Bronchial epithelial cell (primary cell): ENCODE measurements around the gene CNN3. TPM values are rescaled to one million over a fixed set of nuclear protein-coding genes. Genes with fewer than 3 reads are reported as not detected.

Experiments
- DNase-seq: peaks from one replicate; pipeline ENCODE4 v3.0.0-alpha.2; 2010; ENCODE audit warnings: low read depth
- FAIRE-seq: peaks from 2 replicates; lab custom pipeline; 2011; peaks lifted over from hg19 to GRCh38; lab: Jason Lieb, UNC
- H3K27me3 ChIP-seq: 2 replicates; pipeline ENCODE4 v1.5.1; 2011; ENCODE audit warnings: low read length; ENCODE audit not compliant: control insufficient read depth, insufficient read depth
- H3K36me3 ChIP-seq: 2 replicates; pipeline ENCODE4 v1.5.1; 2011; ENCODE audit warnings: low read length; ENCODE audit not compliant: control insufficient read depth, insufficient read depth
- H3K4me3 ChIP-seq: 2 replicates; pipeline ENCODE4 v1.5.1; 2011; ENCODE audit warnings: mild to moderate bottlenecking, low read depth, low read length, control low read depth
- total RNA-seq: library from RNA; depleted of rRNA; stranded (reverse); fragments of >200 nt; gene quantifications from 2 replicates; pipeline ENCODE4 v1.2.1, GENCODE V29; 2014
- TF ChIP-seq, protein P1 (sequence below): IDR thresholded peaks from 2 replicates; pipeline ENCODE4 v1.5.1; 2011; ENCODE audit warnings: mild to moderate bottlenecking, moderate library complexity, low read length, control low read depth, inconsistent platforms; ENCODE audit not compliant: insufficient read depth, severe bottlenecking

The CNN3 gene
- total RNA-seq, 1 donor from 2014 or later, result 33.4 TPM

DNA sequence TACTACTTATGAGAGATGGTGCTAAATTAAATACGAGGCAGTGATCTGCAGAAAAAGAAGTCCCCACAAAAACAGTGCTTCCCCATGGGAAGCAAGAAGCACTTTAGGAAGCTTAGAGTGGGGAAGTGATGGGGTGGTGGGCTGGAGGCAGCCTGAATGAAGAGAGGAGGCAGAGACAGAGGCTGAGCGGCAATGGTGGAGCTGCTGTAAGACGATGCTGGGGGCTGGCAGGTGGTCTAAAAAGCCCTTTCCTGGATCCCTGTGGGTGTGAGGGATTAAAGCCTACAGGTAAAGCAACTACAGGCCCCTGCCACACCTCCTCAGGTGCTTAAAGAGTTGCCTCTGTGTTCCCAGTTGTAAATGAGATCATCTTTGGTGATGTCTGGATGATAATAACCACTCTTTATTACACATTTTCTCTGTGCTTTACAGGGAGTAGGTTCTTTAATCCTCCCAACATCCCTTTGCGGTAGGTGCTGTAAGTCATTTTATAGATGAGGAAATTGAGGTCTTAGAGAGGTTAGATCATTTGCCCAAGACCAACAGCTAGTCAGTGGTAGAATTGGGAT, 39.2 kb downstream of the CNN3 start:
- no peaks in the 10 kb centered on the region for H3K36me3 ChIP-seq
- FAIRE-seq (no peak), DNase-seq (no peak)
- H3K4me3 ChIP-seq, result no peak overlapping the region
- H3K27me3 ChIP-seq, result no peaks in the 10 kb centered on the region
- TF ChIP-seq, protein P1, sequence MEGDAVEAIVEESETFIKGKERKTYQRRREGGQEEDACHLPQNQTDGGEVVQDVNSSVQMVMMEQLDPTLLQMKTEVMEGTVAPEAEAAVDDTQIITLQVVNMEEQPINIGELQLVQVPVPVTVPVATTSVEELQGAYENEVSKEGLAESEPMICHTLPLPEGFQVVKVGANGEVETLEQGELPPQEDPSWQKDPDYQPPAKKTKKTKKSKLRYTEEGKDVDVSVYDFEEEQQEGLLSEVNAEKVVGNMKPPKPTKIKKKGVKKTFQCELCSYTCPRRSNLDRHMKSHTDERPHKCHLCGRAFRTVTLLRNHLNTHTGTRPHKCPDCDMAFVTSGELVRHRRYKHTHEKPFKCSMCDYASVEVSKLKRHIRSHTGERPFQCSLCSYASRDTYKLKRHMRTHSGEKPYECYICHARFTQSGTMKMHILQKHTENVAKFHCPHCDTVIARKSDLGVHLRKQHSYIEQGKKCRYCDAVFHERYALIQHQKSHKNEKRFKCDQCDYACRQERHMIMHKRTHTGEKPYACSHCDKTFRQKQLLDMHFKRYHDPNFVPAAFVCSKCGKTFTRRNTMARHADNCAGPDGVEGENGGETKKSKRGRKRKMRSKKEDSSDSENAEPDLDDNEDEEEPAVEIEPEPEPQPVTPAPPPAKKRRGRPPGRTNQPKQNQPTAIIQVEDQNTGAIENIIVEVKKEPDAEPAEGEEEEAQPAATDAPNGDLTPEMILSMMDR, result no peak

GRCh38 chr1:94887106-94887505, 39.8 kb downstream of the CNN3 start:
- Histone ChIP-seq H3K4me3 (no peak overlapping the region), H3K27me3 (no peaks in the 10 kb centered on the region), H3K36me3 (no peaks in the 10 kb centered on the region)
- TF ChIP-seq, protein P1, result no peak
- DNase-seq (no peak), FAIRE-seq (no peak)

- no peak overlapping the region for H3K4me3 ChIP-seq
- H3K27me3 ChIP-seq, result no peaks in the 10 kb centered on the region
- DNase-seq, result no peak
- no peak for FAIRE-seq
- TF ChIP-seq, protein P1, result no peak
- H3K36me3 ChIP-seq, result no peaks in the 10 kb centered on the region
Measured at GRCh38 chr1:94886361-94886760, 40.5 kb downstream of the CNN3 start.

GRCh38 chr1:94884507-94884906, 42.4 kb downstream of the CNN3 start:
- no peaks in the 10 kb centered on the region for H3K27me3 ChIP-seq

DNA sequence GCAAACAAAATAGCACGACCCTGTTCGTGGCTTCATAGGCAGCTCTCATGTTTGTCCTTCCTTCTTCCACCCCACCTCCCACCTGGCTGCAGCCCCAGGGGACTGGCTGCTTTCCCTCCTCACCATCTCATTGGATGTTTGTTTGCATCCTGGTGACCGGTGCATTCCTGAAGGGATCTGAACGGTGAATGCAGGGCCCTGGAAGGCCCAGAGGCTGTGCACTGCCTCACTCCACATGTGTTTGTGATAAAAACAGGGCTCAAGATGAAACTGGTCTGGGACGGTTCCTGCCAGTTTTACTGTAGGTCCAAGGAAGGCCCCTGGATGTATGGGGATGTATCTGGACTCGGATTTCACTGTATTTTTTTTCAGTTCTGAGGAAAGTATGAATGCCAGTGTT, 42.8 kb downstream of the CNN3 start:
- FAIRE-seq, result no peak
- no peaks in the 10 kb centered on the region for H3K27me3 ChIP-seq
- H3K4me3 ChIP-seq, result no peak overlapping the region
- no peaks in the 10 kb centered on the region for H3K36me3 ChIP-seq
- TF ChIP-seq, protein P1, result no peak
- DNase-seq, result peak; percentile 47

More at GRCh38 chr1:94884507-94884906, 42.4 kb downstream of the CNN3 start:
- no peaks in the 10 kb centered on the region for H3K36me3 ChIP-seq
- TF ChIP-seq, protein P1, result no peak
- no peak for DNase-seq
- no peak overlapping the region for H3K4me3 ChIP-seq
- FAIRE-seq, result no peak

DNA sequence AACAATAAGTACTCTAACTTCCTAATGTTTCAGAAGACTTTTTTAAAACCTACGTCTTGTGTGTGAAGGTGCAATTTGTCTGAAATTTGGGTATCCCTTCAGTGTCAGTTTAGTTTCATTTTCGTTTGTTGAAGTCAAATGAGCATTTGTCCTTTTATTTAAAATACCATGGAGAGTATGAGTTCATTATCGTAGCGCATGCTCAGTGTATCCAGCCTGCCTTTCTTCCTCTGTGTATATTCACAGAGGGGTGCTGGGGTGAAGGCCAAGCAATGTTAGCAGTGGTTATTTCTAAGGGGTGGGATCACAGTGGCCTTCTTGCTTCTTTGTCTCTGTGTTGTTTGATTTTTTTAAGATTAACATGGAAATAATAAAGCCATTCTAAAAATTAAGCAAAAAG, 43.2 kb downstream of the CNN3 start:
- TF ChIP-seq, protein P1, result no peak
- DNase-seq (peak; percentile 46), FAIRE-seq (no peak)
- no peaks in the 10 kb centered on the region for H3K36me3 ChIP-seq
- no peaks in the 10 kb centered on the region for H3K27me3 ChIP-seq
- H3K4me3 ChIP-seq, result no peak overlapping the region
